Fibroblast of lung (primary cell): ENCODE results near the gene LIN52.

Experiments
- EZH2 ChIP-seq: IDR thresholded peaks from 2 replicates; pipeline ENCODE4 v1.5.1; 2012; ENCODE audit warnings: low read length, control low read depth, mild to moderate bottlenecking; ENCODE audit errors: missing control alignments
- TF ChIP-seq, protein P1 (sequence below), 2 donors: IDR thresholded peaks in 1 of 2; conservative IDR thresholded peaks in 1 of 2; 1 replicate in 1 of 2; 2 replicates in 1 of 2; pipeline ENCODE4 v1.5.1; 2011 to 2012; ENCODE audit warnings: low read length in 2 of 2, control low read depth in 1 of 2, inconsistent platforms in 1 of 2, low read depth in 1 of 2, mild to moderate bottlenecking in 1 of 2

- TF ChIP-seq, protein P1, sequence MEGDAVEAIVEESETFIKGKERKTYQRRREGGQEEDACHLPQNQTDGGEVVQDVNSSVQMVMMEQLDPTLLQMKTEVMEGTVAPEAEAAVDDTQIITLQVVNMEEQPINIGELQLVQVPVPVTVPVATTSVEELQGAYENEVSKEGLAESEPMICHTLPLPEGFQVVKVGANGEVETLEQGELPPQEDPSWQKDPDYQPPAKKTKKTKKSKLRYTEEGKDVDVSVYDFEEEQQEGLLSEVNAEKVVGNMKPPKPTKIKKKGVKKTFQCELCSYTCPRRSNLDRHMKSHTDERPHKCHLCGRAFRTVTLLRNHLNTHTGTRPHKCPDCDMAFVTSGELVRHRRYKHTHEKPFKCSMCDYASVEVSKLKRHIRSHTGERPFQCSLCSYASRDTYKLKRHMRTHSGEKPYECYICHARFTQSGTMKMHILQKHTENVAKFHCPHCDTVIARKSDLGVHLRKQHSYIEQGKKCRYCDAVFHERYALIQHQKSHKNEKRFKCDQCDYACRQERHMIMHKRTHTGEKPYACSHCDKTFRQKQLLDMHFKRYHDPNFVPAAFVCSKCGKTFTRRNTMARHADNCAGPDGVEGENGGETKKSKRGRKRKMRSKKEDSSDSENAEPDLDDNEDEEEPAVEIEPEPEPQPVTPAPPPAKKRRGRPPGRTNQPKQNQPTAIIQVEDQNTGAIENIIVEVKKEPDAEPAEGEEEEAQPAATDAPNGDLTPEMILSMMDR (conservative IDR thresholded peaks at IDR 0.05 in 1 of 2, IDR thresholded peaks at IDR 0.05 in 1 of 2; ENCODE audit: low read depth in 1 of 2, low read length in 2 of 2): no peak
- no peak for TF ChIP-seq EZH2
Observed at GRCh38 chr14:74223016-74223415, 138.3 kb downstream of the LIN52 start.
